Glutamatergic neuron (in vitro differentiated cells): ENCODE results near the gene RIMS4. TPM values are rescaled to one million over a fixed set of nuclear protein-coding genes. Genes with fewer than 3 reads are reported as not detected.

Experiments used
- DNase-seq: peaks from one replicate; pipeline ENCODE4 v3.0.0; 2022
- H3K27ac Mint-ChIP-seq: one replicate; pipeline ENCODE4 v1.8.0; 2020; ENCODE audit warnings: mild to moderate bottlenecking, mixed read lengths, inconsistent platforms; ENCODE audit not compliant: unreplicated experiment
- H3K27me3 Mint-ChIP-seq: one replicate; pipeline ENCODE4 v1.8.0; 2020; ENCODE audit warnings: mild to moderate bottlenecking, moderate library complexity, mixed read lengths, inconsistent platforms; ENCODE audit not compliant: unreplicated experiment
- H3K36me3 Mint-ChIP-seq: one replicate; pipeline ENCODE4 v1.8.0; 2020; ENCODE audit warnings: mild to moderate bottlenecking, mixed read lengths, inconsistent platforms; ENCODE audit not compliant: unreplicated experiment
- H3K4me1 Mint-ChIP-seq: one replicate; pipeline ENCODE4 v1.8.0; 2020; ENCODE audit warnings: mild to moderate bottlenecking, low read depth, mixed read lengths, inconsistent platforms; ENCODE audit not compliant: unreplicated experiment
- H3K4me3 Mint-ChIP-seq: one replicate; pipeline ENCODE4 v1.8.0; 2020; ENCODE audit warnings: mild to moderate bottlenecking, mixed read lengths, inconsistent platforms; ENCODE audit not compliant: unreplicated experiment
- H3K9me3 Mint-ChIP-seq: one replicate; pipeline ENCODE4 v1.8.0; 2020; ENCODE audit warnings: mild to moderate bottlenecking, moderate library complexity, mixed read lengths, inconsistent platforms; ENCODE audit not compliant: unreplicated experiment
- total RNA-seq: library from RNA; stranded (reverse); fragmentation: NEBNext Ultra II Directional; extraction: Animal tissue kit (Norgen Biotek cat#: 25700); gene quantifications from one replicate; pipeline ENCODE4 v1.2.1, GENCODE V29; 2021; ENCODE audit not compliant: unreplicated experiment
- TF ChIP-seq, protein P1 (sequence below): fragments of 200-600 bp; sonication (generic); IDR thresholded peaks from one replicate; pipeline ENCODE4 v1.5.0; 2021; ENCODE audit not compliant: partially characterized antibody, unreplicated experiment

Gene RIMS4
- total RNA-seq, 1 donor from 2014 or later: 96.1 TPM

DNA sequence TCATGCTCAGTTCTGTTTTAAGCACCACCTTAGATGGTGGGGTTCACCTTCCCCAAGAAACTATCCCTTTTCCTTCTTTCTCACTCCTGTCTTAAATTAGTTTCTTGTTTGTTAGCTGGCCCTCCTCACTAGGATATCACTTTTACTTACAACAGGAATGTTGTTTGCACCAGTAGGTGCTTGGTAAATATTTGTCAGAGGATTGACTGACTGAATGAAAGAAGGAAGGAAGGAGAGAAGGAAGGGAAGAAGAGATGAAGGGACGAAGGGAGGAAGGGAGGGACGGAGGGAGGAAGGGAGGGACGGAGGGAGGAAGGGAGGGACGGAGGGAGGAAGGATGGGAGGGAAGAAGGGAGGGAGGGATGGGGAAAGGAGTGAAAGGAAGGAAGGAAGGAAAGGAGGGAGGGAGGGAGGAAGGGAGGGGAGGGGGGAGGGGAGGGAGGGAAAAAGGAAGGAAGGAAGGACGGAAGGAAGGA lies 65.2 kb downstream of the RIMS4 start:
- TF ChIP-seq, protein P1, sequence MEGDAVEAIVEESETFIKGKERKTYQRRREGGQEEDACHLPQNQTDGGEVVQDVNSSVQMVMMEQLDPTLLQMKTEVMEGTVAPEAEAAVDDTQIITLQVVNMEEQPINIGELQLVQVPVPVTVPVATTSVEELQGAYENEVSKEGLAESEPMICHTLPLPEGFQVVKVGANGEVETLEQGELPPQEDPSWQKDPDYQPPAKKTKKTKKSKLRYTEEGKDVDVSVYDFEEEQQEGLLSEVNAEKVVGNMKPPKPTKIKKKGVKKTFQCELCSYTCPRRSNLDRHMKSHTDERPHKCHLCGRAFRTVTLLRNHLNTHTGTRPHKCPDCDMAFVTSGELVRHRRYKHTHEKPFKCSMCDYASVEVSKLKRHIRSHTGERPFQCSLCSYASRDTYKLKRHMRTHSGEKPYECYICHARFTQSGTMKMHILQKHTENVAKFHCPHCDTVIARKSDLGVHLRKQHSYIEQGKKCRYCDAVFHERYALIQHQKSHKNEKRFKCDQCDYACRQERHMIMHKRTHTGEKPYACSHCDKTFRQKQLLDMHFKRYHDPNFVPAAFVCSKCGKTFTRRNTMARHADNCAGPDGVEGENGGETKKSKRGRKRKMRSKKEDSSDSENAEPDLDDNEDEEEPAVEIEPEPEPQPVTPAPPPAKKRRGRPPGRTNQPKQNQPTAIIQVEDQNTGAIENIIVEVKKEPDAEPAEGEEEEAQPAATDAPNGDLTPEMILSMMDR: no peak
- H3K4me3 Mint-ChIP-seq: peak overlapping the region; percentile 47
- H3K4me1 Mint-ChIP-seq: peaks cover 50% of the 10 kb centered on the region
- DNase-seq: no peak
- H3K27ac Mint-ChIP-seq: peak overlapping the region; percentile 59
- peaks cover 14% of the 10 kb centered on the region for H3K9me3 Mint-ChIP-seq
- H3K36me3 Mint-ChIP-seq: no peaks in the 10 kb centered on the region
- peaks cover 12% of the 10 kb centered on the region for H3K27me3 Mint-ChIP-seq

DNA sequence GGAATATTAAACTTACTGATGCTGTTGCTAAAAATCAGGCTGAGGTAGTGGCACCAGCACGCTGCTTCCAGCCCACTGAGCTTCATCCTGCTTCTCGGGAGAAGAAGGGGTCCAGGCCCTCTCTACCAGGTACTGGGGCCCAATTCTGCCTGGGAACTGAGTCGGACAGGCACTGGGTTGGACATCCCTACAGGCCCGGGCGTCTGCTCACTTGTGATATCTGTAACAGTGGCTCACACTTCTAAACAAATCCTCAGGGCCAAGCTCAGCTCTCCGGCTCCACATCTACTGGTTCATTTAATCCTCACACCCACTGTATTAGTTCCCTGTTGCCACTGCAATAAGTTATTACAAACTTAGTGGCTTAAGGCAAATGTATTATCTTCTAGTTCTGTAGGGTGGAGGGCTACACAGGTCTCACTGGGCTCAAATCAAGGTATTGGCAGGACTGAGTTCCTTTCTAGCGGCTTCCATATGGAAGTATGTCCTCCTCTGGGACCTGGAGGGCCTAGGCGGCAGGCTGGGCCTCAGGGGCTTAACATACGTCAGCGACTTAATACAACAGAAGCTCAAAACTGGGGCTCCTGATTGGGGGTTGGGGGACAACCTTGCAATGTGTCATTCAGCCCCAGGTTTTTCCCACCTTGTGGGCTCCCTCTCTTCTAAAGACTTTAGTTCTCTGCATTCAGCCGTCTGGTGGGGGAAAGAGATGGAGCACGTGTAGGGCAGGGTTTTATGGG lies 66.3 kb downstream of the RIMS4 start:
- Mint-ChIP-seq H3K27me3 (peaks cover 14% of the 10 kb centered on the region), H3K36me3 (no peaks in the 10 kb centered on the region)
- TF ChIP-seq, protein P1: no peak

DNA sequence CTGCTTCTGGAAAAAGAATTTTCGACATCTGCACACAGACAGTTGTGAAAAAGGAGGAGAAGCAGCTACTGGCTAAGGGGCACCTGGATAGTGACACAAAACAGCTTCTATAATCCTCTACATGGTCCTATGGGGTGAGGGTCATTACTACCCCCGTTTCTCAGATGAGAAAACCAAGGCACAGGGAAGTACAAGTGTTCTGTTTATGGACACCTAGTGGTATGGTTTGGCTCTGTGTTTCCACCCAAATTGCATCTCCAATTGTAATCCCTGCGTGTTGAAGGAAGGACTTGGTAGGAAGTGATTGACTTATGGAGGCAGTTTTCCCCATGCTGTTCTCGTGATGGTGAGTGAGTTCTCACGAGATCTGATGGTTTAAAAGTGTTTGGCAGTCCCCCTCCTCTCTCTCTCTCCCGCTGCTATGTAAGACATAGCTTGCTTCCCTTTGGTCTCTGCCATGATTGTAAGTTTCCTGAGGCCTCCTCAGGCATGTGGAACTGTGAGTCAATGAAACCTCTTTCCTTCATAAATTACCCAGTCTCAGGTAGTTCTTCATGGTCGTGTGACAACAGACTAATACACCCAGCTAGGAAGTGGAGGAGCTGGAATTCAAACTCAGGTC lies 67.2 kb downstream of the RIMS4 start:
- peaks cover 17% of the 10 kb centered on the region for H3K27me3 Mint-ChIP-seq

More for the DNA sequence above, 66.3 kb downstream of the RIMS4 start:
- DNase-seq: no peak
- H3K4me3 Mint-ChIP-seq: peak overlapping the region; percentile 34
- H3K27ac Mint-ChIP-seq: peak overlapping the region; percentile 8
- H3K4me1 Mint-ChIP-seq: peaks cover 53% of the 10 kb centered on the region
- H3K9me3 Mint-ChIP-seq: peaks cover 14% of the 10 kb centered on the region

DNA sequence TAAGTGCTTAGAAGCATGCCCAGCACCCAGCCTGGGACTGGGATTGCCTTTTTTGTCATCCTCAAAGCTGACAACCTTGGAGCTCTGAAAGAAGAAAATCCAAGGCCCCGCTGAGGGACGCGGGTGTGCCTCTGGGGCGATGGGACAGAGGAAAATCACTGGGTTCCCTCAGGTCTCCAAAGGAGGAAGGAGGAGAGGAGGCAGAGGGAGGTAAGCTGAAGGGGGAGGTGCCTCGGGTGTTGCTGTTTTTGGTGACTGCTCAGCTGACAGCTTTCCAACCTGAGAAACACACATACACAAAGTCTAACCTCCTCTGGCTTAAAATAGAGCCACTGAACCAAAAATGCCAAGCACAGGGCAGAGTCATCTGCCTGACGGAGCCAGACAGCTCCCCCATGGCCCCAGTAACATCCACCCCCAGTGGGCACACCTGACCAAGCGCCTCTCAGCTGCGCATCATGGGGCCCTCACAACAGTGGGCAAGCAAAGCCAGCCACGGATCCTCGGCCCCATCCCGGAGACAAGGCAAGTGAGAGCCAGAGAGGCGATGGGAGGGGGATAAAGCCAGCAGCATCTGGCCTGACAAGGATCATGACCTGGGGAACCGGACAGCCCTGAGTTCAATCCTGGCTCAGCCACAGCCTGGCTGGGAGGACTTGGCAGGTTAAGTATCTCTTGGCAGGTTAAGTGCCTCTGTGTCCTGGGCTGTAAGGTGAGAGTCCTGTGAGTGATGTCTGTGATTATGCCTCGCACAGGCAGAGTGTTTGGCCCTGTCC lies 67.9 kb downstream of the RIMS4 start:
- peaks cover 15% of the 10 kb centered on the region for H3K9me3 Mint-ChIP-seq
- TF ChIP-seq, protein P1: no peak
- H3K27ac Mint-ChIP-seq: no peak overlapping the region
- DNase-seq: no peak
- peaks cover 57% of the 10 kb centered on the region for H3K4me1 Mint-ChIP-seq
- H3K27me3 Mint-ChIP-seq: peaks cover 16% of the 10 kb centered on the region
- H3K4me3 Mint-ChIP-seq: no peak overlapping the region
- no peaks in the 10 kb centered on the region for H3K36me3 Mint-ChIP-seq

More for the DNA sequence above, 67.2 kb downstream of the RIMS4 start:
- H3K4me1 Mint-ChIP-seq: peaks cover 57% of the 10 kb centered on the region
- H3K4me3 Mint-ChIP-seq: no peak overlapping the region
- DNase-seq: no peak
- H3K27ac Mint-ChIP-seq: no peak overlapping the region
- TF ChIP-seq, protein P1: no peak
- peaks cover 14% of the 10 kb centered on the region for H3K9me3 Mint-ChIP-seq
- H3K36me3 Mint-ChIP-seq: no peaks in the 10 kb centered on the region
